HG03196 (cell line): ENCODE measurements around the gene THAP9.
A peak's percentile ranks its signal among the peaks of the same experiment; 100 is the strongest.
"Not testable (repeated sequence)": the region's sequence is repeated elsewhere in the genome, so short reads cannot be mapped to it uniquely, and the experiment has no call there.

Source experiments
- ATAC-seq: cut with Tn5 transposase; IDR thresholded peaks from one replicate; pipeline ENCODE4 v1.9.1; 2021; ENCODE audit not compliant: unreplicated experiment

The THAP9 gene

GRCh38 chr4:82896755-82897154 is 3.8 kb upstream of the THAP9 start:
- ATAC-seq: no peak

DNA sequence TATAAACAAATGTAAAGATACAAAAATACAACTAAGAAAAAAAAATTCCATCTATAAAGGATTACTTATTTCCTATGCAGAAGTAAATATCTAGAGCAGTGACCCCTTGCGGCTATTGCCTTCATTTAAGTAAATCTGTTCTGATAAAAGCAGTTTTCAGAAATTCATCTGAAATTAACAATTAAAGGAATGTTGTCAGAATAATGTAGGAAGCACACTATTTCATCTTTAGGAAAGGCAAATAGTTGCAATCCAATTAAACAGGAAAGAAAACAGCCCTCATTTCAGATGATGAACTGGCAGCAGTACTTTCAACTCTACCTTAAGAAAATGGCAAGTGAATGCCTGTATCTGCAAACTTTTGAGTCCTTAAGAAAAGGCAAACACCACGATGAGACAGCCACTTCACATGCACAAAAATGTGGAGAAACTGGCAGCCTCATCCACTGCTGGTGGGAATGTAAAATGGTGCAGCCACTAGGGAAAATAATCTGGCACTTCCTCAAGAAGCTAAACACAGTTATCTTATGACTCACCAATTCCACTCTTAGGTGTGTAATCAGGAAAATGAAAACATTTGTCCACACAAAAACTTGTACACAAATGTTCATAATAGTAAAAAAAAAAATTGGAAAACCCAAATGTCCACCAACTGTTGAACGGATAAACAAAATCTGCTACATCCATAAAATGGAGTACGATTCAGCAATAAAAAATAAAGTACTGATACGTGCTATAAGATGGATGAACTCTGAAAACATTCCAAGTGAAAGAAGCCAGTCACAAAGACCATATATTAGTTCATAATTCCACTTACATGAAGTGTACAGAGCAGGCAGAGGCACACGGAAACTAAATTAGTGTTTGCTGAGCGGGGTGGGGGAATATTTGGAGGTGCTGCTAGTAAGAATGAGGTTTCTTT is 2.0 kb upstream of the THAP9 start:
- ATAC-seq: no peak

- no peak for ATAC-seq
Observed at GRCh38 chr4:82899374-82900065, 1.0 kb upstream of the THAP9 start.

- peak; percentile 10 for ATAC-seq
Observed at GRCh38 chr4:82900066-82900410, 497 bp upstream of the THAP9 start.

GRCh38 chr4:82901183-82901718 is 716 bp downstream of the THAP9 start:
- ATAC-seq: no peak

DNA sequence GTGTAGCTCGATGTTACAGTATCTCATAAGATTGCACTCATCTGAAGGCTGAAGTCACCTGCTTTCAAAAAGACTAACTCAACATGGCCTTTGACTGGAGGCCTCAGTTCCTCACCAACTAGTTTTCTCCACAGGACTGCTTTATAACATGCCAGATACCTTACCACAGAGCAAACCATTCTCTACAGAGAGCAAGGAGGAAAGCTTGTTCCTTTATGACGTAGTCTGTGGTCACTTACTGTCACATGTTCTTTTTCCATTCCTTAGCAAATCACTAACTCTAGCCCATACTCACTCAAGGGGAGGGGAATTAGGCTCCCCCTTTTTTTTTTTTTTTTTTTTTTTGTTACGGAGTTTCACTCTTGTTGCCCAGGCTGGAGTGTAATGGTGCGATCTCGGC is 3.2 kb downstream of the THAP9 start:
- ATAC-seq: no peak

DNA sequence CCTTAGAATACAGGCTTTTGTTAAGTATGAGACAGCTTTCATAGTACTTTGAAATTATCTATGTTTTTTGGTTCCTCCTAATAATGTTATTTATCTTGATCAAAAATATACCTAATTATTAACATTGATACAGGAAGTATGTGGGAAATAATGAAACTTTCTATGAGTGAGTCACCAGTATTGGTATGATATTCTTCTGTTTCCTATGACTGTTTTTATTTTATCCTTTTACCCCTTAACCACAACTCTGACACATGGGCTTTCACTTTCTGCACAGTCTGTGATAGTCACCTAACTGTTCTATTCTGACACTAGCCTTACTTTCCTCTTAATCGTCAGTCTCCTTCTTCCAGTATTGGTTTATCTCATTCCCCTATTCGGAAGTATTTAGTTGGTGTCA is 4.7 kb downstream of the THAP9 start:
- peak; percentile 53 for ATAC-seq

DNA sequence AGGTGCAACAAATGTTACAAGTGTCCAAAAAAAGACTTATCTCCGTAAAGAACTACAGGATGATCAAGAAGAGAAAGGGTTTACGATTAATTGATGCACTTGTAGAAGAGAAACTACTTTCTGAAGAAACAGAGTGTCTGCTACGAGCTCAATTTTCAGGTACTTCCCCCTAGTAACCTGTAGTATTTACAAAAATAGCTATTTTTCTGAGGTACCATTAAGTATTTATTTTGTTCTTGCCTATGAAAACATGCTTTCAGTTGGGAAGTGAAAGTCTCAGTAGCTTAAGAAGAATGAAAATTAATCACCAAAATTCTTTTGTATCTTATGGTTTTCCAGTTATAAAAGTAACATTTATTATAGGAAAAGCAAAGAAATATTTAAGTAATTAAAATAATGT is 5.9 kb downstream of the THAP9 start:
- peak; percentile 37 for ATAC-seq

DNA sequence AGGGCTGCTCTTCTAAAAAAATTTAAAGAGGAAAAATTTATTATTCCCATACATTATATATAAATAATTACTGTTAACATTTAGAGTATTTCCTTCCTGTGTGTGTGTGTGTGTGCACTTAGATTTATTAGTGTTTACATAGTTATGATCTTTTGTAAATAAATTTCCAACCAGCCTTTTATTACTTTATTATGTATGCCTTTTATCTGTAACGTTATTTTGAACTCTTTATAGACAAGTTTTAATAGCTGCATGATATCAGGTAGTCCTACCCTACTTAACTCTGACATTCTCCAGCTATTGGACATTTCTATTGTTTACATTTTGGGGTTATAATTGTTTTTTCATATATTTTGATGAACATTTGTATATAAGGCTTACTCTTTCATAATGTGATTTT is 8.8 kb downstream of the THAP9 start:
- no peak for ATAC-seq

DNA sequence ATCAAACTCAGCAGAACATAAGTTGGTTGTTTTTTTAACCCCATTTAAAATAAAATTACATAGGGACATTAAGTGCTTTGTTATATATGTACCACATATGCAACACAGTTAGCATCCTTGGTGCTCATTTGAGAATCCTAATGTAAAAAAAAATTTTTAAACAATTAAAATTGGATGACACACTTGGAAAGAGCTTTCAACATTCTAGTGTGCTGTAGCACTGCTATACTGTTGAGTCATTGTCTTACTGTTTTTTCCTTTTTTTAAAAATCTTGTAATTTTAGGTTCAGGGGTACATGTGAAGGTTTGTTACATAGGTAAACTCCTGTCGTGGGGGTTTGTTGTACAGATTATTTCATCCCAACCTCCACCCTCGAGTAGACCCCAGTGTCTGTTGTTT is 12.8 kb downstream of the THAP9 start:
- no peak for ATAC-seq

GRCh38 chr4:82913968-82914367 is 13.4 kb downstream of the THAP9 start:
- not testable (repeated sequence) for ATAC-seq

DNA sequence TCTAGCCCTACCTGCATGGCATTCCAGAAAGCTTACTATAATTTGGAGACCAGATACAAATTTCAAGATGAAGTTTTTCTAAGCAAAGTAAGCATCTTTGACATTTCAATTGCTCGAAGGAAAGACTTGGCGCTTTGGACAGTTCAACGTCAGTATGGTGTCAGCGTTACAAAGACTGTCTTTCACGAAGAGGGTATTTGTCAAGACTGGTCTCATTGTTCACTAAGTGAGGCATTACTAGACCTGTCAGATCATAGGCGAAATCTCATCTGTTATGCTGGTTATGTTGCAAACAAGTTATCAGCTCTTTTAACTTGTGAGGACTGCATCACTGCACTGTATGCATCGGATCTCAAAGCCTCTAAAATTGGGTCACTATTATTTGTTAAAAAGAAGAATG is 17.6 kb downstream of the THAP9 start:
- ATAC-seq: no peak

- ATAC-seq: no peak
Observed at GRCh38 chr4:82919386-82919785, 18.9 kb downstream of the THAP9 start.

- ATAC-seq: no peak
Observed at GRCh38 chr4:82921795-82922194, 21.3 kb downstream of the THAP9 start.

DNA sequence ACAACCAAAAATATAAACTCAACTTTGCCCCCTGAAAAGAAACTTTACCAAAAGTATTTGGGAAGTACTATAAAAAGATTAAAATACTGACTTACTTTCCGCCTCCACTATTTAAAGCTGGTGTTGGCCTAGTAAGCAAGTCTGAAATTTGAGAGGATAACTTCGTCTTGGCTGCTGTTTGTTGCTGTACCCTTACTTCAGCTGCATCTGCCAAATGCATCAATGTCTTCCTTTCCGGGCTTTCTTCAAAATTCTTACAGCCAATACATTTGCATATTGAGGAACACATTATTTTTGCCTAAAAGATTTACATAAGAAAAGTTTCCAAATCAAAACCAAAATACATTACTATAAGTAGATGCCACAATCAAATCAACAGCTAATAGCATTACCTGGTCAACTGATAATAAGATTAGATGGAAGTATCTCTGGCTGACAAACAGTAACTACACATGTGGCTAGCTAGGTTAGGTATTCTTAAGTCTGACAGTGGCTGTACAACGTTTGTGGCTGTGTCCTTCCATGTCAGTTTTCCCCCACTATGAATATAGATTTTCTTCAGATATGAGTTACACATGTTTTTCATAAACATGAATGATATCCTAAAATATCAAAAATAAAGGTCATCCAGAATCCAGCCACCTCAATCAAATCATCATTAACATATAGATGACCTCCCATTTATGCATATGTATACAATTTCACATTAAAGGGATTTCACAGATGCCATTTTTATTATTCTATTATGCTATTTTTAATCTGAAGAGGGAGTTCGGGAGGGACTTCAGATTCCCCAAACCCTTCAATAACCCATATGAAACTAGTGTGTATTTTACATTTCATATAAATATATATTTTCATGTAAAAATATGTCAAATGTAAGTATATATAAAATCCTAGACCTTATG is 30.6 kb downstream of the THAP9 start:
- no peak for ATAC-seq

GRCh38 chr4:82934441-82934840 is 33.9 kb downstream of the THAP9 start:
- ATAC-seq: no peak

DNA sequence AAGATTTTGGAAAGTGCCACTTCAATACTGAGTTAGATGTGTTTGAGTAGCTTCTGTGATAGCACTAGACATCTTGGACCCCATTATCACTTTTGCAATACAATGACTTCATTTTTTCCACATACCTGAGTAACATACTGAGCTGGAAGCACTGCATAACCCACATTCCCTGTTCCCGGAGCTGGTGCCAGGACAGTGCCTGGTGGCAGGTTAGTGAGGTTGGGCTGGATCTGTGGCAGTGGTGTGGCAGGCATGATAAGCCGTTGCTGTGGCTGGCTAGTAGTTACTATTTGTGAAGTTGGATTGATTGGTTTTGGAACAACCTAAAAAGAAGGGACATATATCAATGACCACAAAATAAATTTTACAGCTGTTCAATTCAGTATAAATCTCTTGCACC is 38.9 kb downstream of the THAP9 start:
- ATAC-seq: no peak

GRCh38 chr4:82947498-82947897 is 47.0 kb downstream of the THAP9 start:
- ATAC-seq: no peak

DNA sequence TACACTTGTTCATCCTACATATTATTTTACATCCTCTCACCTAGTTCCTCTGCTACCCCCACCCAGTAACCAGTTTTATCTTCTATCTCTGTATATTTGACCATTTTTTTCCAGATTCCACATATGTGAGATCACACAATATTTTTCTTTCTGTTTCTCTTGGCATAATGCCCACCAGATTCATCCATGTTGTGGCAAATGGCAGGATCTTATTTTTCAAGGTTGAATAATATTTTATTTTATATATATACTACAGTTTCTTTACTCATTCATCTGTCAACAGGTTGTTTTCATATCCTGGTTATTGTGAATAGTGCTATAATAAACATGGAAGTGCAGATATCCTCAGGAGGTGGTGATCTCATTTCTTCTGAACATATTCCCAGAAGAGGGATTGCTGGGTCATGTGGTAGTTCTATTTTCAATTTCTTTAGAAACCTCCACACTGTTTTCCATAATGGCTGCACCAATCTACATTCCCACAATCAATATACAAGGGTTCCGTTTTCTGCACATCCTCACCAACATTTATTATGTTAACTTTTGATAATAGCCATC is 48.2 kb downstream of the THAP9 start:
- ATAC-seq: no peak

- no peak for ATAC-seq
Observed at GRCh38 chr4:82951196-82951595, 50.7 kb downstream of the THAP9 start.

- ATAC-seq: no peak
Observed at GRCh38 chr4:82954212-82954611, 53.7 kb downstream of the THAP9 start.
